K562 (cell line): Measurements from ENCODE around the gene EPHA2. TPM values are rescaled to one million over a fixed set of nuclear protein-coding genes. Genes with fewer than 3 reads are reported as not detected.

Experiments used
- CSDE1 ChIP-seq, 2 experiments: fragments of 450-650 bp; IDR thresholded peaks; 2 replicates each; pipeline ENCODE4 v1.6.1; 2016; ENCODE audit warnings: mild to moderate bottlenecking in 1 of 2
- EP400 ChIP-seq: fragments of 450-650 bp; IDR thresholded peaks from 2 replicates; pipeline ENCODE4 v1.6.1; 2017; ENCODE audit warnings: antibody characterized with exemption, mild to moderate bottlenecking, moderate library complexity
- FOXA3 ChIP-seq, 2 experiments: fragments of 450-650 bp in 1 of 2; sonication (generic) in 1 of 2; formaldehyde crosslinking; IDR thresholded peaks in 1 of 2; conservative IDR thresholded peaks in 1 of 2; 2 replicates each; pipeline versions ENCODE4 v1.4.0 to v1.8.0; 2020 to 2022; ENCODE audit warnings: mild to moderate bottlenecking in 2 of 2, missing genetic modification reagents in 1 of 2
- GATA2 ChIP-seq: sonication (generic); formaldehyde crosslinking; IDR thresholded peaks from 2 replicates; pipeline ENCODE4 v1.4.0; 2020; ENCODE audit warnings: mild to moderate bottlenecking, missing genetic modification reagents
- GTF3C2 ChIP-seq: IDR thresholded peaks from 3 replicates; pipeline ENCODE4 v1.6.1; 2011; ENCODE audit warnings: borderline replicate concordance, mild to moderate bottlenecking, moderate library complexity; ENCODE audit not compliant: insufficient read length; ENCODE audit errors: extremely low read depth
- IFI16 ChIP-seq: fragments of 250-450 bp; sonication (Bioruptor Pico); IDR thresholded peaks from 2 replicates; pipeline ENCODE4 v2.1.2; 2022; ENCODE audit warnings: mild to moderate bottlenecking, inconsistent platforms
- NCOA4 ChIP-seq: fragments of 450-650 bp; IDR thresholded peaks from 2 replicates; pipeline ENCODE4 v1.6.1; 2018; ENCODE audit warnings: mild to moderate bottlenecking; ENCODE audit not compliant: partially characterized antibody
- PHTF2 ChIP-seq: fragments of 250-450 bp; sonication (Bioruptor Pico); IDR thresholded peaks from 2 replicates; pipeline ENCODE4 v1.5.0; 2021; ENCODE audit warnings: mild to moderate bottlenecking
- POLR3A ChIP-seq: IDR thresholded peaks from 2 replicates; pipeline ENCODE4 v1.6.1; 2011; ENCODE audit warnings: borderline replicate concordance, mild to moderate bottlenecking, moderate library complexity; ENCODE audit not compliant: insufficient read length, insufficient read depth; ENCODE audit errors: extremely low read depth
- RFX1 ChIP-seq: fragments of 450-650 bp; IDR thresholded peaks from 2 replicates; pipeline ENCODE4 v1.6.1; 2016; ENCODE audit warnings: mild to moderate bottlenecking, moderate library complexity
- SREBF2 ChIP-seq: sonication (generic); formaldehyde crosslinking; IDR thresholded peaks from 2 replicates; pipeline ENCODE4 v1.4.0; 2020; ENCODE audit warnings: mild to moderate bottlenecking, missing genetic modification reagents
- SRSF7 ChIP-seq: fragments of 200-400 bp; formaldehyde crosslinking; optimal IDR thresholded peaks from 2 replicates; pipeline ENCODE3; 2017; ENCODE audit warnings: mild to moderate bottlenecking, low read depth, low read length
- ZBTB34 ChIP-seq: fragments of 250-450 bp; sonication (Bioruptor Pico); IDR thresholded peaks from 2 replicates; pipeline ENCODE4 v1.8.0; 2021; ENCODE audit warnings: mild to moderate bottlenecking, moderate library complexity
- ZFP36 ChIP-seq: fragments of 150-350 bp; IDR thresholded peaks from 2 replicates; pipeline ENCODE4 v1.6.1; 2018; ENCODE audit warnings: low read length, low read depth; ENCODE audit not compliant: partially characterized antibody
- ZNF165 ChIP-seq: fragments of 250-450 bp; sonication (Bioruptor Pico); IDR thresholded peaks from 2 replicates; pipeline ENCODE4 v1.4.0; 2020; ENCODE audit warnings: borderline replicate concordance
- ZNF280B ChIP-seq: fragments of 250-450 bp; sonication (Bioruptor Pico); IDR thresholded peaks from 2 replicates; pipeline ENCODE4 v1.5.1; 2021; ENCODE audit warnings: mild to moderate bottlenecking
- ZNF282 ChIP-seq: sonication (generic); formaldehyde crosslinking; IDR thresholded peaks from 2 replicates; pipeline ENCODE4 v1.8.1; 2023; ENCODE audit warnings: missing genetic modification reagents
- ZNF699 ChIP-seq: fragments of 250-450 bp; sonication (Bioruptor Pico); IDR thresholded peaks from 2 replicates; pipeline ENCODE4 v1.8.0; 2021; ENCODE audit warnings: mild to moderate bottlenecking, moderate library complexity; ENCODE audit not compliant: insufficient replicate concordance
- ZZZ3 ChIP-seq: fragments of 450-650 bp; IDR thresholded peaks from 2 replicates; pipeline ENCODE4 v1.6.1; 2016; ENCODE audit warnings: antibody characterized with exemption, mild to moderate bottlenecking, moderate library complexity
- polyA plus RNA-seq, 8 experiments: library from polyadenylated mRNA; depleted of rRNA in 4 of 8; stranded (reverse) in 5 of 8; unstranded in 3 of 8; fragments of >200 nt; fragmentation: Nextera tagmentation in 2 of 8; fragmentation: Illumina TruSeq in 1 of 8; extraction: Ambion mirVana in 2 of 8; extraction: Trizol in 1 of 8; gene quantifications; 2 replicates each; pipeline versions ENCODE4 v1.2.1 to v1.2.3, GENCODE V29; 2011 to 2014; ENCODE audit warnings: inconsistent platforms in 1 of 8, missing spikeins in 1 of 8
- total RNA-seq, 7 experiments: library from RNA; depleted of rRNA in 6 of 7; stranded (reverse); fragments of >200 nt in 6 of 7; fragmentation: Illumina TruSeq in 2 of 7; extraction: Trizol in 2 of 7; gene quantifications; 2 replicates each; pipeline versions ENCODE4 v1.2.1 to v1.2.3, GENCODE V29; 2011 to 2021; ENCODE audit warnings: low replicate concordance in 1 of 7
- TF ChIP-seq, protein P1 (sequence below): fragments of 250-450 bp; sonication (Bioruptor Pico); IDR thresholded peaks from 2 replicates; pipeline ENCODE4 v1.8.0; 2021; ENCODE audit warnings: moderate library complexity, mild to moderate bottlenecking, inconsistent platforms

Gene EPHA2
- total and polyA plus RNA-seq, 9 of the 15 experiments (the other 6 are each of a cell fraction or from before 2014, with no cell fraction given), result 0.04 to 0.40 (median 0.07) TPM; not detected in 4

DNA sequence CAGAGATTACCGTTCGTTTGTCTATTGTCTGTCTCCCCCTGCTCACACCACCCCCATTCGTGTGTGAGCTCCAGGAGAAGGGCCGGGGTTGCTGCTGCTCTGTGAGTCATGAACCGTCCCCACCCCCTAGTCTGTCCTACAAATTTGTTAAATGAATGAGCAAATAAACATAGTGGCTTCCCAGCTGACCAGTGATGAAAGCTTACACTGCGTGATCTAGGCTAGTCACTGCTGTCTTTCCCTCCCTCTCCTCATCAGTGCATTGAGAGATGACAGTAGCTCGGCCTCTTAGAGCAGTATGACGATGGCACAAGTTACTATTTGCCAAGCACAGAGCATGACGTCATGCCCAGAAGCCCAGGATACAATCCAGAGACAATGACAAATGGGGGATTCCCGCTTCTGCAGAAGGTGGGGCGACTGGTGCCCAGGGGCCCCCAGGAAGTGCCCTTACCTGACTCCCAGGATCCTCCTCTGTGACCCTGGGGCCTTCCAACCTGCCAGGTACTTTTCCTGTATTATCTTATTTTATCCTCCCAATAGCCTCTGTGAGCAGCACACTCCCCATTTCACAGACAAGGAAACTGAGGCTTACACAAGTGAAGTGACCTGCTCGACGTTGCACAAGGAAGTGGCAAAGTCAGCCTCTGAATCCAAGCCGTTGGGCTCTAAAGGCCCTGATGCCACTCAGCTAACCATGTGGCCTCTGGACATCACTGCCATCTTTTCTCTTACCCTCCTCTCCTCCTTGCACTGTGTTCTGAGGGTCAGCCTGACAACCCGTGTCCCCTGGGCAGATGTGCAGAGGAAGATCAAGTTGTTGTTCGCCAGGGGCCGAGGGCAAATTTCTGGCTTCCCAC, 8.6 kb upstream of the EPHA2 start (continued):
- no peak for TF ChIP-seq ZNF280B (CRISPR knock-in tag)
- peak in 1 of 2 experiments; percentile 69; a peak in 1 of 4 replicates for TF ChIP-seq FOXA3 (CRISPR knock-in tag; conservative IDR thresholded peaks at IDR 0.05 in 1 of 2, IDR thresholded peaks at IDR 0.05 in 1 of 2)
- TF ChIP-seq IFI16 (CRISPR knock-in tag), result no peak
- TF ChIP-seq PHTF2 (CRISPR knock-in tag), result no peak
- TF ChIP-seq NCOA4, result no peak
- no peak for TF ChIP-seq ZNF165 (CRISPR knock-in tag)
- TF ChIP-seq, protein P1, sequence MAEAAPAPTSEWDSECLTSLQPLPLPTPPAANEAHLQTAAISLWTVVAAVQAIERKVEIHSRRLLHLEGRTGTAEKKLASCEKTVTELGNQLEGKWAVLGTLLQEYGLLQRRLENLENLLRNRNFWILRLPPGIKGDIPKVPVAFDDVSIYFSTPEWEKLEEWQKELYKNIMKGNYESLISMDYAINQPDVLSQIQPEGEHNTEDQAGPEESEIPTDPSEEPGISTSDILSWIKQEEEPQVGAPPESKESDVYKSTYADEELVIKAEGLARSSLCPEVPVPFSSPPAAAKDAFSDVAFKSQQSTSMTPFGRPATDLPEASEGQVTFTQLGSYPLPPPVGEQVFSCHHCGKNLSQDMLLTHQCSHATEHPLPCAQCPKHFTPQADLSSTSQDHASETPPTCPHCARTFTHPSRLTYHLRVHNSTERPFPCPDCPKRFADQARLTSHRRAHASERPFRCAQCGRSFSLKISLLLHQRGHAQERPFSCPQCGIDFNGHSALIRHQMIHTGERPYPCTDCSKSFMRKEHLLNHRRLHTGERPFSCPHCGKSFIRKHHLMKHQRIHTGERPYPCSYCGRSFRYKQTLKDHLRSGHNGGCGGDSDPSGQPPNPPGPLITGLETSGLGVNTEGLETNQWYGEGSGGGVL, result no peak
- TF ChIP-seq ZFP36, result no peak
- TF ChIP-seq ZNF282 (CRISPR knock-in tag), result no peak
- TF ChIP-seq CSDE1 (IDR thresholded peaks at IDR 0.05), result 0 out of 4 replicates have a peak, but pooled peaks of 1 of the 2 experiments have one; percentile 14
- TF ChIP-seq SREBF2 (CRISPR knock-in tag), result no peak
- no peak for TF ChIP-seq ZBTB34 (CRISPR knock-in tag)
- peak; percentile 38; the same call in 1 of the 2 replicates for TF ChIP-seq EP400
- no peak for TF ChIP-seq RFX1
- no peak for TF ChIP-seq GTF3C2
- no peak for TF ChIP-seq ZZZ3
- TF ChIP-seq ZNF699 (CRISPR knock-in tag), result no peak
- no peak for TF ChIP-seq GATA2 (CRISPR knock-in tag)
- TF ChIP-seq SRSF7, result no peak
- TF ChIP-seq POLR3A, result no peak
